Mesendoderm (in vitro differentiated cells): ENCODE results near the gene PGRMC1.
"Not testable (repeated sequence)": the region's sequence is repeated elsewhere in the genome, so short reads cannot be mapped to it uniquely, and the experiment has no call there.

Experiments used
- DNase-seq: peaks from one replicate; pipeline ENCODE4 v3.0.0; 2013
- H2AK5ac ChIP-seq: 2 replicates; pipeline ENCODE4 v1.6.1; 2013; ENCODE audit warnings: low read length, inconsistent platforms
- H2BK120ac ChIP-seq: 2 replicates; pipeline ENCODE4 v1.6.1; 2013; ENCODE audit warnings: low read depth, mild to moderate bottlenecking, low read length, moderate library complexity, mixed read lengths
- H2BK15ac ChIP-seq: replicated peaks from 2 replicates; pipeline ENCODE4 v1.6.1; 2013; ENCODE audit warnings: low read depth, mild to moderate bottlenecking, moderate library complexity
- H2BK5ac ChIP-seq: 2 replicates; pipeline ENCODE4 v1.6.1; 2013; ENCODE audit warnings: low read length, inconsistent platforms
- H3K18ac ChIP-seq: 2 replicates; pipeline ENCODE4 v1.6.1; 2013; ENCODE audit warnings: mild to moderate bottlenecking, low read length, mixed read lengths
- H3K23ac ChIP-seq: one replicate; pipeline ENCODE4 v1.6.1; 2013; ENCODE audit warnings: low read length
- H3K27ac ChIP-seq: 2 replicates; pipeline ENCODE4 v1.5.1; 2013; ENCODE audit warnings: low read depth, mild to moderate bottlenecking, inconsistent platforms, low read length, moderate library complexity
- H3K27me3 ChIP-seq: 2 replicates; pipeline ENCODE4 v1.6.1; 2013; ENCODE audit warnings: low read length, control low read depth, mild to moderate bottlenecking, inconsistent platforms; ENCODE audit not compliant: insufficient read depth, poor library complexity
- H3K36me3 ChIP-seq: 2 replicates; pipeline ENCODE4 v1.6.1; 2013; ENCODE audit warnings: low read length, inconsistent platforms; ENCODE audit not compliant: control insufficient read depth, insufficient read depth
- H3K4ac ChIP-seq: one replicate; pipeline ENCODE4 v1.6.1; 2013; ENCODE audit warnings: low read depth, mild to moderate bottlenecking, low read length, moderate library complexity
- H3K4me1 ChIP-seq: 2 replicates; pipeline ENCODE4 v1.6.1; 2013; ENCODE audit warnings: low read depth, low read length, inconsistent platforms; ENCODE audit not compliant: control insufficient read depth
- H3K4me2 ChIP-seq: 2 replicates; pipeline ENCODE4 v1.6.1; 2013; ENCODE audit warnings: low read length
- H3K4me3 ChIP-seq: 2 replicates; pipeline ENCODE4 v1.5.1; 2013; ENCODE audit warnings: mild to moderate bottlenecking, low read length
- H3K56ac ChIP-seq: one replicate; pipeline ENCODE4 v1.6.1; 2013; ENCODE audit warnings: low read length
- H3K79me1 ChIP-seq: 2 replicates; pipeline ENCODE4 v1.6.1; 2013; ENCODE audit warnings: low read length, inconsistent platforms
- H3K79me2 ChIP-seq: 2 replicates; pipeline ENCODE4 v1.6.1; 2013; ENCODE audit warnings: mild to moderate bottlenecking, low read length; ENCODE audit not compliant: control insufficient read depth, insufficient read depth
- H3K9ac ChIP-seq: 2 replicates; pipeline ENCODE4 v1.6.1; 2013; ENCODE audit warnings: low read length, inconsistent platforms
- H4K5ac ChIP-seq: one replicate; pipeline ENCODE4 v1.6.1; 2013; ENCODE audit warnings: low read length
- H4K8ac ChIP-seq: one replicate; pipeline ENCODE4 v1.6.1; 2013; ENCODE audit warnings: low read depth, mild to moderate bottlenecking, control low read depth, low read length, moderate library complexity
- WGBS: extraction: QIAGEN DNeasy Blood & Tissue Kit; methylation state at CpG from one replicate; pipeline ENCODE4 v1.1.7; 2013; ENCODE audit warnings: low lambda C conversion rate, missing lambda C conversion rate; ENCODE audit not compliant: insufficient coverage; ENCODE audit errors: extremely low coverage; 5-methylcytosine and 5-hydroxymethylcytosine counted together

PGRMC1 gene

GRCh38 chrX:119208401-119209057, 27.6 kb upstream of the PGRMC1 start:
- no peak overlapping the region for H3K9ac ChIP-seq
- H3K18ac ChIP-seq: no peak overlapping the region
- no CpG with 5 or more reads among the region's 37 CpGs for WGBS
- no peak overlapping the region for H2BK5ac ChIP-seq
- H4K8ac ChIP-seq: no peak overlapping the region
- no peak overlapping the region for H3K23ac ChIP-seq
- no peak overlapping the region for H2BK15ac ChIP-seq
- no peaks in the 10 kb centered on the region for H3K27me3 ChIP-seq
- H3K27ac ChIP-seq: no peak overlapping the region
- no peaks in the 10 kb centered on the region for H3K4me1 ChIP-seq
- no peak overlapping the region for H4K5ac ChIP-seq
- H3K4me3 ChIP-seq: no peak overlapping the region
- no peaks in the 10 kb centered on the region for H3K36me3 ChIP-seq
- H3K79me1 ChIP-seq: no peaks in the 10 kb centered on the region
- H3K56ac ChIP-seq: no peak overlapping the region
- H3K4ac ChIP-seq: no peak overlapping the region
- DNase-seq: no peak
- no peaks in the 10 kb centered on the region for H3K79me2 ChIP-seq
- H2AK5ac ChIP-seq: no peak overlapping the region
- no peak overlapping the region for H2BK120ac ChIP-seq
- H3K4me2 ChIP-seq: no peak overlapping the region

- not testable (repeated sequence) for H2BK5ac ChIP-seq, H3K4me2 ChIP-seq, H2AK5ac ChIP-seq, H3K4ac ChIP-seq, H3K4me1 ChIP-seq, H3K27me3 ChIP-seq, H3K79me2 ChIP-seq, H4K8ac ChIP-seq, H2BK120ac ChIP-seq, H2BK15ac ChIP-seq, H3K4me3 ChIP-seq, H3K36me3 ChIP-seq, H3K27ac ChIP-seq, H3K56ac ChIP-seq, H3K79me1 ChIP-seq, H3K9ac ChIP-seq, DNase-seq, H3K18ac ChIP-seq, H4K5ac ChIP-seq, H3K23ac ChIP-seq
- WGBS: no CpG with 5 or more reads among the region's 30 CpGs
Measured at GRCh38 chrX:119210931-119211648, 25.0 kb upstream of the PGRMC1 start.

GRCh38 chrX:119211649-119212014, 24.5 kb upstream of the PGRMC1 start:
- Histone ChIP-seq H2BK15ac (no peak overlapping the region), H3K9ac (no peak overlapping the region), H2BK120ac (no peak overlapping the region), H4K8ac (no peak overlapping the region), H3K79me1 (no peaks in the 10 kb centered on the region), H4K5ac (no peak overlapping the region), H3K4me3 (no peak overlapping the region), H3K27me3 (no peaks in the 10 kb centered on the region), H3K27ac (no peak overlapping the region), H3K56ac (no peak overlapping the region), H3K18ac (no peak overlapping the region), H3K4ac (no peak overlapping the region), H3K4me1 (no peaks in the 10 kb centered on the region), H3K36me3 (no peaks in the 10 kb centered on the region), H2AK5ac (no peak overlapping the region), H2BK5ac (no peak overlapping the region), H3K23ac (no peak overlapping the region), H3K79me2 (no peaks in the 10 kb centered on the region), H3K4me2 (no peak overlapping the region)
- WGBS: no CpG with 5 or more reads among the region's 1 CpG
- no peak for DNase-seq

GRCh38 chrX:119218198-119218597, 17.9 kb upstream of the PGRMC1 start:
- H2AK5ac ChIP-seq: no peak overlapping the region
- H3K56ac ChIP-seq: no peak overlapping the region
- H3K79me2 ChIP-seq: no peaks in the 10 kb centered on the region
- no peaks in the 10 kb centered on the region for H3K27me3 ChIP-seq
- H2BK15ac ChIP-seq: no peak overlapping the region
- H3K27ac ChIP-seq: no peak overlapping the region
- no peak overlapping the region for H2BK5ac ChIP-seq
- H3K4me2 ChIP-seq: no peak overlapping the region
- no peaks in the 10 kb centered on the region for H3K36me3 ChIP-seq
- H3K4me1 ChIP-seq: no peaks in the 10 kb centered on the region
- no CpG with 5 or more reads among the region's 4 CpGs for WGBS
- no peak overlapping the region for H4K8ac ChIP-seq
- H3K4ac ChIP-seq: no peak overlapping the region
- H3K9ac ChIP-seq: no peak overlapping the region
- no peak overlapping the region for H3K18ac ChIP-seq
- no peak overlapping the region for H3K23ac ChIP-seq
- no peak overlapping the region for H4K5ac ChIP-seq
- DNase-seq: no peak
- no peaks in the 10 kb centered on the region for H3K79me1 ChIP-seq
- H3K4me3 ChIP-seq: no peak overlapping the region
- no peak overlapping the region for H2BK120ac ChIP-seq

- Histone ChIP-seq H3K27me3 (no peaks in the 10 kb centered on the region), H4K8ac (no peak overlapping the region), H2AK5ac (no peak overlapping the region), H3K79me1 (no peaks in the 10 kb centered on the region), H3K4me3 (no peak overlapping the region), H3K79me2 (no peaks in the 10 kb centered on the region), H2BK15ac (no peak overlapping the region), H3K4me2 (no peak overlapping the region), H3K9ac (no peak overlapping the region), H3K4me1 (no peaks in the 10 kb centered on the region), H3K56ac (no peak overlapping the region), H3K27ac (no peak overlapping the region), H3K23ac (no peak overlapping the region), H2BK5ac (no peak overlapping the region), H3K4ac (no peak overlapping the region), H4K5ac (no peak overlapping the region), H3K18ac (no peak overlapping the region), H3K36me3 (no peaks in the 10 kb centered on the region), H2BK120ac (no peak overlapping the region)
- no peak for DNase-seq
- no CpG with 5 or more reads among the region's 37 CpGs for WGBS
Measured at GRCh38 chrX:119222932-119223331, 13.2 kb upstream of the PGRMC1 start.

- Histone ChIP-seq H3K27me3 (no peaks in the 10 kb centered on the region), H2AK5ac (no peak overlapping the region), H3K9ac (no peak overlapping the region), H2BK15ac (no peak overlapping the region), H3K27ac (no peak overlapping the region), H3K4me2 (no peak overlapping the region), H3K23ac (no peak overlapping the region), H3K18ac (no peak overlapping the region), H3K56ac (no peak overlapping the region), H2BK120ac (no peak overlapping the region), H4K5ac (no peak overlapping the region), H3K79me2 (no peaks in the 10 kb centered on the region), H4K8ac (no peak overlapping the region), H3K4ac (no peak overlapping the region), H3K79me1 (no peaks in the 10 kb centered on the region), H3K4me1 (no peaks in the 10 kb centered on the region), H2BK5ac (no peak overlapping the region), H3K4me3 (no peak overlapping the region), H3K36me3 (no peaks in the 10 kb centered on the region)
- no peak for DNase-seq
Measured at GRCh38 chrX:119223783-119224182, 12.3 kb upstream of the PGRMC1 start.
